H9 (cell line): ENCODE measurements around the gene FGD6. TPM values are rescaled to one million over a fixed set of nuclear protein-coding genes. Genes with fewer than 3 reads are reported as not detected.

Experiments used
- DNase-seq: peaks from one replicate; pipeline ENCODE4 v3.0.0-alpha.2; 2017
- H2AFZ ChIP-seq: one replicate; pipeline ENCODE4 v1.6.1; 2013; ENCODE audit warnings: mild to moderate bottlenecking, low read length, control low read depth, moderate library complexity
- H2AK5ac ChIP-seq: 2 replicates; pipeline ENCODE4 v1.6.1; 2013; ENCODE audit warnings: low read length, control low read depth, mixed read lengths; ENCODE audit not compliant: insufficient read length
- H2BK120ac ChIP-seq: one replicate; pipeline ENCODE4 v1.6.1; 2013; ENCODE audit warnings: low read depth, mild to moderate bottlenecking, low read length, control low read depth, inconsistent platforms; ENCODE audit not compliant: poor library complexity, severe bottlenecking
- H2BK12ac ChIP-seq: 2 replicates; pipeline ENCODE4 v1.6.1; 2013; ENCODE audit warnings: low read length, control low read depth, mixed read lengths, low read depth; ENCODE audit not compliant: insufficient read length
- H2BK15ac ChIP-seq: 2 replicates; pipeline ENCODE4 v1.6.1; 2013; ENCODE audit warnings: low read depth, low read length, control low read depth
- H2BK20ac ChIP-seq: one replicate; pipeline ENCODE4 v1.6.1; 2013; ENCODE audit warnings: low read depth, mild to moderate bottlenecking, low read length, control low read depth, inconsistent platforms; ENCODE audit not compliant: poor library complexity, severe bottlenecking
- H2BK5ac ChIP-seq: 2 replicates; pipeline ENCODE4 v1.6.1; 2013; ENCODE audit warnings: low read length, control low read depth, mixed read lengths; ENCODE audit not compliant: insufficient read length
- H3K14ac ChIP-seq: 2 replicates; pipeline ENCODE4 v1.6.1; 2013; ENCODE audit warnings: low read length, control low read depth; ENCODE audit not compliant: insufficient read depth
- H3K18ac ChIP-seq: 2 replicates; pipeline ENCODE4 v1.6.1; 2013; ENCODE audit warnings: low read depth, mild to moderate bottlenecking, mixed read lengths, low read length, control low read depth; ENCODE audit not compliant: insufficient read length
- H3K23ac ChIP-seq: 2 replicates; pipeline ENCODE4 v1.6.1; 2013; ENCODE audit warnings: low read length, control low read depth, mixed read lengths, low read depth; ENCODE audit not compliant: insufficient read length
- H3K23me2 ChIP-seq: 2 replicates; pipeline ENCODE4 v1.6.1; 2013; ENCODE audit warnings: low read depth, mild to moderate bottlenecking, mixed read lengths, low read length, control low read depth; ENCODE audit not compliant: insufficient read length, poor library complexity, severe bottlenecking
- H3K27ac ChIP-seq: 2 replicates; pipeline ENCODE4 v1.5.1; 2013; ENCODE audit warnings: low read length, control low read depth, mixed read lengths, low read depth; ENCODE audit not compliant: insufficient read length
- H3K27me3 ChIP-seq: 2 replicates; pipeline ENCODE4 v1.6.1; 2013; ENCODE audit warnings: low read length, control low read depth, inconsistent platforms; ENCODE audit not compliant: insufficient read depth
- H3K4ac ChIP-seq: 2 replicates; pipeline ENCODE4 v1.6.1; 2013; ENCODE audit warnings: low read depth, mild to moderate bottlenecking, control low read depth, inconsistent platforms, low read length, moderate library complexity
- H3K4me1 ChIP-seq: 2 replicates; pipeline ENCODE4 v1.6.1; 2013; ENCODE audit warnings: low read length, control low read depth, inconsistent platforms; ENCODE audit not compliant: insufficient read depth
- H3K4me2 ChIP-seq: 2 replicates; pipeline ENCODE4 v1.6.1; 2013; ENCODE audit warnings: low read length, control low read depth, mixed read lengths; ENCODE audit not compliant: insufficient read length, insufficient read depth
- H3K56ac ChIP-seq: 2 replicates; pipeline ENCODE4 v1.6.1; 2013; ENCODE audit warnings: low read depth, mild to moderate bottlenecking, mixed read lengths, low read length, control low read depth; ENCODE audit not compliant: insufficient read length
- H3K79me1 ChIP-seq: 2 replicates; pipeline ENCODE4 v1.6.1; 2013; ENCODE audit warnings: low read depth, mild to moderate bottlenecking, moderate library complexity, low read length, control low read depth, inconsistent platforms; ENCODE audit not compliant: insufficient read depth, poor library complexity, severe bottlenecking
- H3K79me2 ChIP-seq: 2 replicates; pipeline ENCODE4 v1.6.1; 2013; ENCODE audit warnings: low read length, control low read depth, inconsistent platforms; ENCODE audit not compliant: insufficient read depth
- H3K9ac ChIP-seq: 2 replicates; pipeline ENCODE4 v1.6.1; 2013; ENCODE audit warnings: low read length, control low read depth, mixed read lengths; ENCODE audit not compliant: insufficient read length; ENCODE audit errors: extremely low read depth
- H3K9me3 ChIP-seq: one replicate; pipeline ENCODE4 v1.6.1; 2013; ENCODE audit warnings: low read depth, low read length, inconsistent platforms; ENCODE audit not compliant: control insufficient read depth
- H3T11ph ChIP-seq: one replicate; pipeline ENCODE4 v1.6.1; 2013; ENCODE audit warnings: mild to moderate bottlenecking, low read length, control low read depth, inconsistent platforms
- H4K20me1 ChIP-seq: one replicate; pipeline ENCODE4 v1.6.1; 2013; ENCODE audit not compliant: control insufficient read depth, insufficient read length, insufficient read depth
- H4K5ac ChIP-seq: 2 replicates; pipeline ENCODE4 v1.6.1; 2013; ENCODE audit warnings: low read depth, mild to moderate bottlenecking, mixed read lengths, low read length, control low read depth; ENCODE audit not compliant: insufficient read length
- H4K8ac ChIP-seq: replicated peaks from 2 replicates; pipeline ENCODE4 v1.6.1; 2013; ENCODE audit warnings: low read length, control low read depth, mixed read lengths, low read depth; ENCODE audit not compliant: insufficient read length
- H4K91ac ChIP-seq: 2 replicates; pipeline ENCODE4 v1.6.1; 2013; ENCODE audit warnings: low read depth, mild to moderate bottlenecking, moderate library complexity, mixed read lengths, low read length, control low read depth; ENCODE audit not compliant: insufficient read length
- H3K27ac Mint-ChIP-seq, 3 experiments: 2 replicates in 2 of 3; 3 replicates in 1 of 3; pipeline ENCODE4 v1.8.0; 2020 to 2021; ENCODE audit warnings: mixed read lengths in 3 of 3, mild to moderate bottlenecking in 1 of 3, moderate library complexity in 1 of 3
- H3K27me3 Mint-ChIP-seq: 2 replicates; pipeline ENCODE4 v1.8.0; 2021; ENCODE audit warnings: low read depth, mild to moderate bottlenecking, moderate library complexity, mixed read lengths
- H3K36me3 Mint-ChIP-seq, 3 experiments: 2 replicates in 2 of 3; 3 replicates in 1 of 3; pipeline ENCODE4 v1.8.0; 2020 to 2021; ENCODE audit warnings: low read depth in 3 of 3, mixed read lengths in 3 of 3; ENCODE audit not compliant: insufficient read depth in 1 of 3
- H3K4me1 Mint-ChIP-seq, 2 experiments: 2 replicates each; pipeline ENCODE4 v1.8.0; 2020; ENCODE audit warnings: mixed read lengths in 2 of 2
- H3K4me3 Mint-ChIP-seq, 2 experiments: 2 replicates in 1 of 2; 3 replicates in 1 of 2; pipeline ENCODE4 v1.8.0; 2020 to 2021; ENCODE audit warnings: mild to moderate bottlenecking in 2 of 2, mixed read lengths in 2 of 2, moderate library complexity in 1 of 2
- H3K9me3 Mint-ChIP-seq, 2 experiments: 2 replicates in 1 of 2; 3 replicates in 1 of 2; pipeline ENCODE4 v1.8.0; 2020; ENCODE audit warnings: mild to moderate bottlenecking in 2 of 2, mixed read lengths in 2 of 2, moderate library complexity in 1 of 2
- CTCF ChIP-seq: fragments of 200-600 bp; sonication (generic); conservative IDR thresholded peaks from 3 replicates; pipeline ENCODE4 v1.8.0; 2021; ENCODE audit warnings: antibody characterized with exemption, mild to moderate bottlenecking
- WGBS: extraction: QIAGEN DNeasy Blood & Tissue Kit; methylation state at CpG from one replicate; pipeline ENCODE4 v1.1.7; 2013; ENCODE audit warnings: missing lambda C conversion rate, low lambda C conversion rate, mixed read lengths; ENCODE audit not compliant: insufficient read length; ENCODE audit errors: extremely low coverage; 5-methylcytosine and 5-hydroxymethylcytosine counted together
- total RNA-seq: library from RNA; stranded (reverse); gene quantifications from 2 replicates; pipeline ENCODE4 v1.2.1, GENCODE V29; 2021

Gene FGD6
- total RNA-seq, 1 experiment from 2014 or later: 39.5 TPM

DNA sequence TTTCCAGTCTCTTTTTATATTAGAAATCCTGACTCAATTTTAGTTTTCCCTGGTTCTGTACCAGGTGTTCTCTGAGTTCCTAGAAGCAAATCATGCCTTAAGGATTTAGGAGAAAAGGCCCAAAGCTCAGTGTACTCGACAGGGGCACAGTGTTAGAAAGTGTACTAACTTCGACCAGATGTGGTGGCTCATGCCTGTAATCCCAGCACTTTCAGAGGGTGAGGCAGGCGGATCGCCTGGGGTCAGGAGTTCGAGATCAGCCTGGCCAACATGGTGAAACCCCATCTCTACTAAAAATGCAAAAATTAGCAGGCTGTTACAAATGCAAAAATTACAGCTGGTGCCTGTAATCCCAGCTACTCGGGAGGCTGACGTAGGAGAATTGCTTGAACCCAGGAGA, 12.4 kb upstream of the FGD6 start:
- no CpG with 5 or more reads among the region's 7 CpGs for WGBS
- Mint-ChIP-seq H3K27ac (peak overlapping the region in 1 of 3 experiments; percentile 67; a peak in 2 of 7 replicates), H3K9me3 (peaks cover 1 to 4% of the 10 kb centered on the region in 2 experiments), H3K4me3 (no peak overlapping the region), H3K4me1 (peaks cover 22 to 27% of the 10 kb centered on the region in 2 experiments), H3K27me3 (no peaks in the 10 kb centered on the region), H3K36me3 (peaks cover 17 to 23% (median 22%) of the 10 kb centered on the region in 3 experiments)
- Histone ChIP-seq H3K79me2 (peaks cover 12% of the 10 kb centered on the region; the same call in 1 of the 2 replicates), H2BK20ac (no peak overlapping the region), H3K4ac (no peak overlapping the region), H3K27me3 (no peaks in the 10 kb centered on the region), H3K9me3 (no peaks in the 10 kb centered on the region), H3K4me1 (no peaks in the 10 kb centered on the region), H3K4me2 (no peak overlapping the region), H4K5ac (no peak overlapping the region), H2BK120ac (no peak overlapping the region), H2BK5ac (no peak overlapping the region), H3K79me1 (peaks cover 5% of the 10 kb centered on the region), H3K27ac (no peak overlapping the region), H4K91ac (no peak overlapping the region), H2BK15ac (no peak overlapping the region), H2AFZ (no peak overlapping the region), H3K9ac (no peak overlapping the region), H3K18ac (no peak overlapping the region), H2AK5ac (no peak overlapping the region), H3K23me2 (no peaks in the 10 kb centered on the region), H3T11ph (no peak overlapping the region), H4K20me1 (no peaks in the 10 kb centered on the region), H3K56ac (no peak overlapping the region), H2BK12ac (no peak overlapping the region), H4K8ac (no peak overlapping the region), H3K14ac (no peak overlapping the region), H3K23ac (no peak overlapping the region)
- no peak for TF ChIP-seq CTCF
- DNase-seq: no peak
